Measurements from ENCODE around the gene RNF41. TPM values are rescaled to one million over a fixed set of nuclear protein-coding genes. Genes with fewer than 3 reads are reported as not detected.

The RNF41 gene
- total and polyA plus RNA-seq, 2 donors (not counting 3 experiments of a cell fraction or from before 2014, with no cell fraction given) = 88.3 to 203 TPM

GRCh38 chr12:56178347-56178746 is 43.4 kb downstream of the RNF41 start:
- BruUV-seq (replicated peaks) = no TSS peak
- intact Hi-C loops (cut with micrococcal nuclease) = no loop called here
- no peaks in the 10 kb centered on the region for H3K27me3 ChIP-seq (ENCODE audit: control insufficient read depth in 2 of 2, insufficient read depth in 2 of 2, low read length in 2 of 2)
- POLR2A ChIA-PET = no interaction called here
- H3K36me3 ChIP-seq (ENCODE audit: control insufficient read depth in 2 of 2, extremely low read depth in 1 of 2, insufficient read depth in 2 of 2, low read length in 2 of 2) = peaks cover 29 to 49% of the 10 kb centered on the region in 2 experiments
- H3K4me1 ChIP-seq (ENCODE audit: control insufficient read depth, extremely low read depth, insufficient read depth, low read length) = no peaks in the 10 kb centered on the region
- TF ChIP-seq JUN (IDR thresholded peaks at IDR 0.05; ENCODE audit: borderline replicate concordance, insufficient read depth, insufficient read length, low read depth) (no peak), CTCF (IDR thresholded peaks at IDR 0.05; ENCODE audit: extremely low read depth in 1 of 2, insufficient read depth in 1 of 2, low read depth in 1 of 2, low read length in 2 of 2) (no peak), GATA2 (IDR thresholded peaks at IDR 0.05; ENCODE audit: insufficient read depth, insufficient read length, low read depth, low read length) (no peak), POLR2A (IDR thresholded peaks at IDR 0.05; ENCODE audit: low read depth, low read length) (no peak), MYC (IDR thresholded peaks at IDR 0.05; ENCODE audit: low read depth, low read length) (no peak), EZH2 (IDR thresholded peaks at IDR 0.05; ENCODE audit: borderline replicate concordance, low read depth, low read length, severe bottlenecking) (no peak), MAX (IDR thresholded peaks at IDR 0.05; ENCODE audit: insufficient read depth, insufficient read length) (no peak), FOS (IDR thresholded peaks at IDR 0.05; ENCODE audit: borderline replicate concordance, insufficient read depth, low read length) (no peak), POLR2AphosphoS5 (IDR thresholded peaks at IDR 0.05; ENCODE audit: insufficient read depth, low read depth, low read length) (no peak)
- H3K79me2 ChIP-seq (ENCODE audit: control insufficient read depth, insufficient read depth, low read length) = no peaks in the 10 kb centered on the region
- no peak overlapping the region for H2AFZ ChIP-seq (ENCODE audit: low read depth, low read length)
- H3K9me1 ChIP-seq (replicated peaks; ENCODE audit: control insufficient read depth, extremely low read depth, insufficient read depth, low read length) = no peaks in the 10 kb centered on the region
- no peaks in the 10 kb centered on the region for H3K9me3 ChIP-seq (replicated peaks; ENCODE audit: control insufficient read depth, insufficient read depth, low read length)
- dilution Hi-C loops (cut with MboI; ENCODE audit: extremely low pct_ligation_motif_present, low sequenced_read_pairs) = no loop called here
- no peak overlapping the region for H3K27ac ChIP-seq (ENCODE audit: insufficient read depth, low read depth, low read length)
- CTCF ChIA-PET = interaction anchor here (3.2 kb wide), 1 partner anchor 11 kb away, joined by 15 read pairs; the partner anchor contains the start of gene SMARCC2
- H3K4me2 ChIP-seq (ENCODE audit: insufficient read depth, low read length) = no peak overlapping the region
- H4K20me1 ChIP-seq (replicated peaks; ENCODE audit: control insufficient read depth, extremely low read depth, insufficient read depth, low read length) = no peaks in the 10 kb centered on the region
- DNase-seq (ENCODE audit: low read depth, low spot score) = no peak
- no peak overlapping the region for H3K4me3 ChIP-seq (replicated peaks in 1 of 3; ENCODE audit: insufficient read depth in 1 of 3, low read depth in 1 of 3, low read length in 3 of 3)
- FAIRE-seq = no peak
- H3K9ac ChIP-seq (replicated peaks; ENCODE audit: extremely low read depth, insufficient read depth, low read length) = no peak overlapping the region

All from endothelial cell of umbilical vein (primary cell).